BE2C (cell line): Measurements from ENCODE around the gene LIMA1.

Experiments
- DNase-seq: peaks from one replicate; pipeline ENCODE4 v3.0.0-alpha.2; 2020
- H3K27me3 ChIP-seq: fragments of 250-450 bp; sonication (Bioruptor Pico); 2 replicates; pipeline ENCODE4 v1.5.1; 2020; ENCODE audit warnings: mild to moderate bottlenecking
- H3K36me3 ChIP-seq: fragments of 250-450 bp; sonication (Bioruptor Pico); 2 replicates; pipeline ENCODE4 v1.5.1; 2020; ENCODE audit warnings: mild to moderate bottlenecking
- H3K4me1 ChIP-seq: fragments of 250-450 bp; sonication (Bioruptor Pico); 2 replicates; pipeline ENCODE4 v1.5.1; 2020
- H3K4me3 ChIP-seq: 2 replicates; pipeline ENCODE4 v1.5.1; 2011; ENCODE audit warnings: low read depth, low read length
- H3K9me3 ChIP-seq: fragments of 250-450 bp; sonication (Bioruptor Pico); 2 replicates; pipeline ENCODE4 v1.5.1; 2020
- CTCF ChIP-seq: IDR thresholded peaks from 2 replicates; pipeline ENCODE4 v1.5.1; 2012; ENCODE audit warnings: mild to moderate bottlenecking, low read depth, low read length

The LIMA1 gene

GRCh38 chr12:50175716-50176026 is 107.6 kb downstream of the LIMA1 start:
- H3K4me1 ChIP-seq: no peaks in the 10 kb centered on the region
- no peaks in the 10 kb centered on the region for H3K27me3 ChIP-seq
- no peaks in the 10 kb centered on the region for H3K9me3 ChIP-seq
- H3K36me3 ChIP-seq: peaks cover 37% of the 10 kb centered on the region
- TF ChIP-seq CTCF: no peak
- no peak overlapping the region for H3K4me3 ChIP-seq
- no peak for DNase-seq

- peak; percentile 65 for TF ChIP-seq CTCF
- Histone ChIP-seq H3K4me1 (no peaks in the 10 kb centered on the region), H3K36me3 (peaks cover 32% of the 10 kb centered on the region), H3K4me3 (no peak overlapping the region), H3K9me3 (no peaks in the 10 kb centered on the region), H3K27me3 (no peaks in the 10 kb centered on the region)
- peak; percentile 34 for DNase-seq
Observed at GRCh38 chr12:50174971-50175715, 108.2 kb downstream of the LIMA1 start.

GRCh38 chr12:50167049-50167828 is 116.1 kb downstream of the LIMA1 start, which contains the start of gene CERS5:
CERS5 (minus strand) TSS chr12:50167369; CDS start chr12:50167297, 72 bp downstream.
- peak; percentile 100 for DNase-seq
- Histone ChIP-seq H3K9me3 (no peaks in the 10 kb centered on the region), H3K4me1 (no peaks in the 10 kb centered on the region), H3K36me3 (no peaks in the 10 kb centered on the region), H3K27me3 (no peaks in the 10 kb centered on the region), H3K4me3 (peak within 1 kb of the TSS; percentile 72)
- no peak; the same call in 1 of the 2 replicates for TF ChIP-seq CTCF

GRCh38 chr12:50166799-50167048 is 116.6 kb downstream of the LIMA1 start:
- no peak for TF ChIP-seq CTCF
- Histone ChIP-seq H3K4me3 (peak overlapping the region; percentile 72), H3K36me3 (no peaks in the 10 kb centered on the region), H3K9me3 (no peaks in the 10 kb centered on the region), H3K4me1 (no peaks in the 10 kb centered on the region), H3K27me3 (no peaks in the 10 kb centered on the region)
- peak; percentile 53 for DNase-seq

GRCh38 chr12:50164963-50165362 is 118.4 kb downstream of the LIMA1 start:
- TF ChIP-seq CTCF: no peak
- no peaks in the 10 kb centered on the region for H3K36me3 ChIP-seq
- no peaks in the 10 kb centered on the region for H3K9me3 ChIP-seq
- no peaks in the 10 kb centered on the region for H3K27me3 ChIP-seq
- no peak overlapping the region for H3K4me3 ChIP-seq
- no peak for DNase-seq
- H3K4me1 ChIP-seq: no peaks in the 10 kb centered on the region

GRCh38 chr12:50162230-50162629 is 121.1 kb downstream of the LIMA1 start:
- TF ChIP-seq CTCF: no peak
- Histone ChIP-seq H3K36me3 (no peaks in the 10 kb centered on the region), H3K27me3 (no peaks in the 10 kb centered on the region), H3K9me3 (no peaks in the 10 kb centered on the region), H3K4me1 (no peaks in the 10 kb centered on the region), H3K4me3 (no peak overlapping the region)
- no peak for DNase-seq
